Mesendoderm (in vitro differentiated cells): ENCODE data around the gene WDPCP. TPM values are rescaled to one million over a fixed set of nuclear protein-coding genes. Genes with fewer than 3 reads are reported as not detected.

Experiments
- DNase-seq: peaks from one replicate; pipeline ENCODE4 v3.0.0; 2013
- H2AK5ac ChIP-seq: 2 replicates; pipeline ENCODE4 v1.6.1; 2013; ENCODE audit warnings: low read length, inconsistent platforms
- H2BK120ac ChIP-seq: 2 replicates; pipeline ENCODE4 v1.6.1; 2013; ENCODE audit warnings: low read depth, mild to moderate bottlenecking, low read length, moderate library complexity, mixed read lengths
- H2BK15ac ChIP-seq: replicated peaks from 2 replicates; pipeline ENCODE4 v1.6.1; 2013; ENCODE audit warnings: low read depth, mild to moderate bottlenecking, moderate library complexity
- H2BK5ac ChIP-seq: 2 replicates; pipeline ENCODE4 v1.6.1; 2013; ENCODE audit warnings: low read length, inconsistent platforms
- H3K18ac ChIP-seq: 2 replicates; pipeline ENCODE4 v1.6.1; 2013; ENCODE audit warnings: mild to moderate bottlenecking, low read length, mixed read lengths
- H3K23ac ChIP-seq: one replicate; pipeline ENCODE4 v1.6.1; 2013; ENCODE audit warnings: low read length
- H3K27ac ChIP-seq: 2 replicates; pipeline ENCODE4 v1.5.1; 2013; ENCODE audit warnings: low read depth, mild to moderate bottlenecking, inconsistent platforms, low read length, moderate library complexity
- H3K27me3 ChIP-seq: 2 replicates; pipeline ENCODE4 v1.6.1; 2013; ENCODE audit warnings: low read length, control low read depth, mild to moderate bottlenecking, inconsistent platforms; ENCODE audit not compliant: insufficient read depth, poor library complexity
- H3K36me3 ChIP-seq: 2 replicates; pipeline ENCODE4 v1.6.1; 2013; ENCODE audit warnings: low read length, inconsistent platforms; ENCODE audit not compliant: control insufficient read depth, insufficient read depth
- H3K4ac ChIP-seq: one replicate; pipeline ENCODE4 v1.6.1; 2013; ENCODE audit warnings: low read depth, mild to moderate bottlenecking, low read length, moderate library complexity
- H3K4me1 ChIP-seq: 2 replicates; pipeline ENCODE4 v1.6.1; 2013; ENCODE audit warnings: low read depth, low read length, inconsistent platforms; ENCODE audit not compliant: control insufficient read depth
- H3K4me2 ChIP-seq: 2 replicates; pipeline ENCODE4 v1.6.1; 2013; ENCODE audit warnings: low read length
- H3K4me3 ChIP-seq: 2 replicates; pipeline ENCODE4 v1.5.1; 2013; ENCODE audit warnings: mild to moderate bottlenecking, low read length
- H3K56ac ChIP-seq: one replicate; pipeline ENCODE4 v1.6.1; 2013; ENCODE audit warnings: low read length
- H3K79me1 ChIP-seq: 2 replicates; pipeline ENCODE4 v1.6.1; 2013; ENCODE audit warnings: low read length, inconsistent platforms
- H3K79me2 ChIP-seq: 2 replicates; pipeline ENCODE4 v1.6.1; 2013; ENCODE audit warnings: mild to moderate bottlenecking, low read length; ENCODE audit not compliant: control insufficient read depth, insufficient read depth
- H3K9ac ChIP-seq: 2 replicates; pipeline ENCODE4 v1.6.1; 2013; ENCODE audit warnings: low read length, inconsistent platforms
- H4K5ac ChIP-seq: one replicate; pipeline ENCODE4 v1.6.1; 2013; ENCODE audit warnings: low read length
- H4K8ac ChIP-seq: one replicate; pipeline ENCODE4 v1.6.1; 2013; ENCODE audit warnings: low read depth, mild to moderate bottlenecking, control low read depth, low read length, moderate library complexity
- WGBS: extraction: QIAGEN DNeasy Blood & Tissue Kit; methylation state at CpG from one replicate; pipeline ENCODE4 v1.1.7; 2013; ENCODE audit warnings: low lambda C conversion rate, missing lambda C conversion rate; ENCODE audit not compliant: insufficient coverage; ENCODE audit errors: extremely low coverage; 5-methylcytosine and 5-hydroxymethylcytosine counted together
- small RNA-seq: library from polyadenylated mRNA; stranded (forward); fragments of <200 nt; extraction: miRNeasy Mini kit (QIAGEN cat#:217004); gene quantifications from one replicate; pipeline ENCODE3, GENCODE V24; 2013; ENCODE audit not compliant: insufficient read depth

The WDPCP gene

GRCh38 chr2:63073994-63074393, 514.3 kb downstream of the WDPCP start:
- Histone ChIP-seq H2BK15ac (no peak overlapping the region), H3K4me1 (no peaks in the 10 kb centered on the region), H2AK5ac (no peak overlapping the region), H4K5ac (no peak overlapping the region), H3K4ac (no peak overlapping the region), H3K27me3 (no peaks in the 10 kb centered on the region), H3K18ac (no peak overlapping the region), H3K27ac (no peak overlapping the region), H3K56ac (no peak overlapping the region), H3K79me1 (no peaks in the 10 kb centered on the region), H3K4me2 (no peak overlapping the region), H4K8ac (no peak overlapping the region), H3K23ac (no peak overlapping the region), H3K9ac (no peak overlapping the region), H3K79me2 (no peaks in the 10 kb centered on the region), H3K4me3 (no peak overlapping the region), H3K36me3 (no peaks in the 10 kb centered on the region), H2BK120ac (no peak overlapping the region), H2BK5ac (no peak overlapping the region)
- no peak for DNase-seq
- no CpG with 5 or more reads among the region's 3 CpGs for WGBS

- DNase-seq, result no peak
- no peak overlapping the region for H2BK15ac ChIP-seq
- H4K5ac ChIP-seq, result no peak overlapping the region
- no peaks in the 10 kb centered on the region for H3K79me2 ChIP-seq
- no peak overlapping the region for H3K23ac ChIP-seq
- H3K4me2 ChIP-seq, result no peak overlapping the region
- no peak overlapping the region for H3K9ac ChIP-seq
- no peaks in the 10 kb centered on the region for H3K4me1 ChIP-seq
- H3K4ac ChIP-seq, result no peak overlapping the region
- WGBS, result no CpG with 5 or more reads among the region's 2 CpGs
- no peak overlapping the region for H3K4me3 ChIP-seq
- H4K8ac ChIP-seq, result no peak overlapping the region
- no peak overlapping the region for H2AK5ac ChIP-seq
- no peaks in the 10 kb centered on the region for H3K27me3 ChIP-seq
- H3K36me3 ChIP-seq, result no peaks in the 10 kb centered on the region
- H3K56ac ChIP-seq, result no peak overlapping the region
- H3K79me1 ChIP-seq, result no peaks in the 10 kb centered on the region
- no peak overlapping the region for H3K27ac ChIP-seq
- no peak overlapping the region for H2BK120ac ChIP-seq
- no peak overlapping the region for H3K18ac ChIP-seq
- no peak overlapping the region for H2BK5ac ChIP-seq
These were observed 516.6 kb downstream of the WDPCP start for GRCh38 chr2:63071664-63072063.

Small RNAs within 50 kb of the gene (small RNA-seq; reads per million reads assigned to genes)
- not detected for gene RF00017
